Sigmoid colon (tissue), 4 donors: Measurements from ENCODE around the gene C11orf21.

ENCODE experiments used
- POLR2AphosphoS5 ChIP-seq, 4 donors: sonication (generic); formaldehyde crosslinking; IDR thresholded peaks; one replicate each; pipeline ENCODE4 v1.6.1; 2017; ENCODE audit warnings: antibody characterized with exemption in 4 of 4
- TF ChIP-seq, protein P1 (sequence below), 4 experiments: fragments of 450-650 bp in 3 of 4; fragments of 200-600 bp in 1 of 4; IDR thresholded peaks; one replicate each; pipeline ENCODE4 v1.5.1; 2016 to 2019; ENCODE audit warnings: antibody characterized with exemption in 4 of 4, mild to moderate bottlenecking in 3 of 4, moderate library complexity in 2 of 4

DNA sequence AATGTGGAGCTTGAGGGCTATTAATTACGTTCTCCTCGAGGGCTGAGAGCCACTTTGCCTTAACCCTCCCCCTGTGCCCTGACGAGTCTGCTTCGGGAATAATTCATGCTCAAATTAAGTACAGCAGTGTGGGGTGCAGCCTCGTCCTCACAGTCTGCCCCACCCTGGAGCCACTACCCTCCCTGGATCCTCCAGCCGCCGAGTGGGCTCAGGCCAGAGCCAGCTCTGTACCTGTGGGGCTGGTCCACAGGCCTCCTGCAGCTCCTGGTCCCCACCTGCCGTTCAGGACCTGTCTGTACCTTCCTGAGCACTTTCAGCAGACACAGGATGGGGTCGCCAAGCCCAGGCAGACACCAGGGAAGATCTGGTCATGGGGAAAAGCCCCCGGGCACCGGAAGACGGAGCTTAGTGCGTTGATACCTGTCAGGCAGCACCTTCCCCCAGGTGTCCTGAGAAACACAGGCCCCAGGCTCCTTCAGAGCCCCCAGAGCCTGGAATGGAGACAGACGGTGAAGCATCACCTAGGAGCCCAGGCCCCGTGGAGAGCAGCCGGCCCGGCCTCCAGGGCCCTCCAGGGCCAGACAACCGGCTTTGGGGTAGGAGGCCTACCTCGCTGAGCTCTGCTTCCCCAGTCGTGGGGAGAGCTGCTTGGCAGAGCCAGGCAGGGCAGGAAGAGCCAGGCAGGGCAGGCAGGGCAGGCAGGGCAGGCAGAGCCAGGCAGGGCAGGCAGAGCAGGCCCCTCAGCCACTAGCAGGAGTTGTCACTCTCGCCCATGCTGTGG is 9.8 kb upstream of the C11orf21 start:
- no peak for TF ChIP-seq POLR2AphosphoS5 (IDR thresholded peaks at IDR 0.05)
- TF ChIP-seq, protein P1, sequence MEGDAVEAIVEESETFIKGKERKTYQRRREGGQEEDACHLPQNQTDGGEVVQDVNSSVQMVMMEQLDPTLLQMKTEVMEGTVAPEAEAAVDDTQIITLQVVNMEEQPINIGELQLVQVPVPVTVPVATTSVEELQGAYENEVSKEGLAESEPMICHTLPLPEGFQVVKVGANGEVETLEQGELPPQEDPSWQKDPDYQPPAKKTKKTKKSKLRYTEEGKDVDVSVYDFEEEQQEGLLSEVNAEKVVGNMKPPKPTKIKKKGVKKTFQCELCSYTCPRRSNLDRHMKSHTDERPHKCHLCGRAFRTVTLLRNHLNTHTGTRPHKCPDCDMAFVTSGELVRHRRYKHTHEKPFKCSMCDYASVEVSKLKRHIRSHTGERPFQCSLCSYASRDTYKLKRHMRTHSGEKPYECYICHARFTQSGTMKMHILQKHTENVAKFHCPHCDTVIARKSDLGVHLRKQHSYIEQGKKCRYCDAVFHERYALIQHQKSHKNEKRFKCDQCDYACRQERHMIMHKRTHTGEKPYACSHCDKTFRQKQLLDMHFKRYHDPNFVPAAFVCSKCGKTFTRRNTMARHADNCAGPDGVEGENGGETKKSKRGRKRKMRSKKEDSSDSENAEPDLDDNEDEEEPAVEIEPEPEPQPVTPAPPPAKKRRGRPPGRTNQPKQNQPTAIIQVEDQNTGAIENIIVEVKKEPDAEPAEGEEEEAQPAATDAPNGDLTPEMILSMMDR (IDR thresholded peaks at IDR 0.05), result no peak
